Uterus (tissue), 4 donors: ENCODE results near the gene GAS2L2. TPM values are rescaled to one million over a fixed set of nuclear protein-coding genes. Genes with fewer than 3 reads are reported as not detected.

ENCODE experiments used
- DNase-seq, 2 donors: peaks; one replicate each; pipeline ENCODE4 v3.0.0-alpha.2; 2019 to 2020
- H3K27ac ChIP-seq, 2 donors: fragments of 200-600 bp; sonication (generic); 1 replicate in 1 of 2; 2 replicates in 1 of 2; pipeline ENCODE4 v1.5.1; 2016 to 2018
- H3K27me3 ChIP-seq, 2 donors: fragments of 200-600 bp; sonication (generic); one replicate each; pipeline ENCODE4 v1.5.1; 2018 to 2019; ENCODE audit warnings: control low read depth in 1 of 2
- H3K36me3 ChIP-seq, 2 donors: fragments of 200-600 bp; sonication (generic); one replicate each; pipeline ENCODE4 v1.5.1; 2019; ENCODE audit warnings: control low read depth in 1 of 2
- H3K4me1 ChIP-seq, 2 donors: fragments of 200-600 bp; sonication (generic); one replicate each; pipeline ENCODE4 v1.5.1; 2018 to 2019; ENCODE audit warnings: control low read depth in 1 of 2
- H3K4me3 ChIP-seq, 2 donors: fragments of 200-600 bp; sonication (generic); 1 replicate in 1 of 2; 2 replicates in 1 of 2; pipeline ENCODE4 v1.5.1; 2018 to 2019; ENCODE audit warnings: mild to moderate bottlenecking in 1 of 2
- H3K9me3 ChIP-seq, 2 donors: fragments of 200-600 bp; sonication (generic); one replicate each; pipeline ENCODE4 v1.5.1; 2019; ENCODE audit warnings: control low read depth in 1 of 2
- CTCF ChIP-seq, 4 experiments: fragments of 200-600 bp in 2 of 4; fragments of 450-650 bp in 2 of 4; sonication (generic) in 2 of 4; IDR thresholded peaks; one replicate each; pipeline ENCODE4 v1.5.1; 2016 to 2019; ENCODE audit warnings: antibody characterized with exemption in 4 of 4, mild to moderate bottlenecking in 2 of 4, moderate library complexity in 1 of 4
- POLR2A ChIP-seq, 2 donors: fragments of 450-650 bp; IDR thresholded peaks; one replicate each; pipeline ENCODE4 v1.6.1; 2016; ENCODE audit warnings: antibody characterized with exemption in 2 of 2, mild to moderate bottlenecking in 1 of 2, moderate library complexity in 1 of 2
- intact Hi-C: fragments of 100-400 bp; cut with DNase I; formaldehyde crosslinking; loops from one replicate; pipeline ENCODE4 v1.15.1; 2023; ENCODE audit warnings: low total_unique reads
- total RNA-seq, 4 donors: library from RNA; depleted of rRNA in 3 of 4; stranded (reverse); fragments of >200 nt in 3 of 4; gene quantifications; one replicate each; pipeline versions ENCODE4 v1.1.0 to v1.2.4, GENCODE V29; 2014 to 2023
- donor health status: DM: yes; HTN: yes; CAD: no.

The GAS2L2 gene
- total RNA-seq, 4 donors from 2014 or later: 0.69 TPM; not detected in 3

GRCh38 chr17:35747540-35748017, 5.5 kb downstream of the GAS2L2 start:
- Histone ChIP-seq H3K4me3 (no peak overlapping the region), H3K27ac (no peak overlapping the region), H3K9me3 (no peaks in the 10 kb centered on the region), H3K27me3 (peaks cover 8 to 15% of the 10 kb centered on the region in 2 donors), H3K36me3 (no peaks in the 10 kb centered on the region), H3K4me1 (peaks cover 0 to 4% of the 10 kb centered on the region in 2 donors)
- TF ChIP-seq CTCF (IDR thresholded peaks at IDR 0.05) (peak; percentile 85 to 91 (median 87)), POLR2A (IDR thresholded peaks at IDR 0.05) (no peak)
- intact Hi-C loops: loop anchor here (5.0 kb wide), 1 partner anchor 135 kb away; no protein-coding TSS in a partner anchor
- DNase-seq: peak; percentile 73 to 74

GRCh38 chr17:35745749-35746320, 7.2 kb downstream of the GAS2L2 start:
- peaks cover 3 to 26% of the 10 kb centered on the region in 2 donors for H3K27me3 ChIP-seq
- H3K36me3 ChIP-seq: no peaks in the 10 kb centered on the region
- no peak for TF ChIP-seq CTCF (IDR thresholded peaks at IDR 0.05)
- TF ChIP-seq POLR2A (IDR thresholded peaks at IDR 0.05): no peak
- no peak for DNase-seq
- no peak overlapping the region for H3K27ac ChIP-seq
- H3K4me1 ChIP-seq: peaks cover 0 to 5% of the 10 kb centered on the region in 2 donors
- intact Hi-C loops: loop anchor here (5.0 kb wide), 1 partner anchor 134 kb away; no protein-coding TSS in a partner anchor
- no peaks in the 10 kb centered on the region for H3K9me3 ChIP-seq
- no peak overlapping the region for H3K4me3 ChIP-seq

- TF ChIP-seq CTCF (IDR thresholded peaks at IDR 0.05): no peak
- TF ChIP-seq POLR2A (IDR thresholded peaks at IDR 0.05): no peak
- intact Hi-C loops: loop anchor here (5.0 kb wide), 1 partner anchor 133 kb away; no protein-coding TSS in a partner anchor
- H3K27me3 ChIP-seq: peaks cover 3 to 26% of the 10 kb centered on the region in 2 donors
- H3K36me3 ChIP-seq: no peaks in the 10 kb centered on the region
- H3K9me3 ChIP-seq: no peaks in the 10 kb centered on the region
- H3K4me1 ChIP-seq: peaks cover 0 to 5% of the 10 kb centered on the region in 2 donors
- DNase-seq: no peak
- H3K4me3 ChIP-seq: no peak overlapping the region
- no peak overlapping the region for H3K27ac ChIP-seq
Observed at GRCh38 chr17:35745246-35745645, 7.8 kb downstream of the GAS2L2 start.

DNA sequence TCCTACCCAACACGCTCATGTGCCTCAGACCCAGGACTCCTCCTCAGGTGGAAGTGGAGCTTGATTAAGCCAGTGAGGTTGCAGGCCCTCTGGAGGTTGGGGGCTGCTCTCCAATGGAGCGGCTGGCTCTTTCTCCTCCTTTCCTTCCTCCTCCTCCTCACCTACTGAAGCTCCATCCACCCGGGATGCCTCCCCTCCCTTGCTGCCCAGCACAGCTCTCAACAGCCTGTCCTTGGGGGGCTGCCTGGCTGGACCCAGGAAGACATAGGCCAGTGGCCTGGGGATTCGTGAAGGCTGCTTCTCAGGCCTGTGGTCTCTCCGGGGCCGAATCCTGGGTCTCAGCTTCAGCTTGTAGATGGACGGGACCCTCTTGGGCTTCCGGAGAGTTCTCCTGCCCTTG, 8.2 kb downstream of the GAS2L2 start:
- Histone ChIP-seq H3K27me3 (peaks cover 3 to 24% of the 10 kb centered on the region in 2 donors), H3K36me3 (no peaks in the 10 kb centered on the region), H3K27ac (no peak overlapping the region), H3K4me3 (no peak overlapping the region), H3K9me3 (no peaks in the 10 kb centered on the region), H3K4me1 (peaks cover 0 to 5% of the 10 kb centered on the region in 2 donors)
- intact Hi-C loops: loop anchor here (5.0 kb wide), 1 partner anchor 133 kb away; no protein-coding TSS in a partner anchor
- TF ChIP-seq POLR2A (IDR thresholded peaks at IDR 0.05) (no peak), CTCF (IDR thresholded peaks at IDR 0.05) (no peak)
- DNase-seq: no peak

GRCh38 chr17:35743626-35744328, 9.3 kb downstream of the GAS2L2 start:
- no peak overlapping the region for H3K4me3 ChIP-seq
- H3K27me3 ChIP-seq: peaks cover 3 to 15% of the 10 kb centered on the region in 2 donors
- no peak for DNase-seq

More at GRCh38 chr17:35743626-35744328, 9.3 kb downstream of the GAS2L2 start:
- no peak for TF ChIP-seq POLR2A (IDR thresholded peaks at IDR 0.05)
- TF ChIP-seq CTCF (IDR thresholded peaks at IDR 0.05): no peak
- Histone ChIP-seq H3K9me3 (no peaks in the 10 kb centered on the region), H3K36me3 (no peaks in the 10 kb centered on the region), H3K27ac (no peak overlapping the region), H3K4me1 (peaks cover 0 to 5% of the 10 kb centered on the region in 2 donors)
- intact Hi-C loops: no loop called here
